G401.6 (cell line): ENCODE results near the gene PPIA.

Source experiments
- FAIRE-seq: peaks from 2 replicates; lab custom pipeline; 2012; peaks lifted over from hg19 to GRCh38; lab: Jason Lieb, UNC

PPIA gene

GRCh38 chr7:44787762-44788161 is 8.7 kb upstream of the PPIA start:
- no peak for FAIRE-seq

- no peak for FAIRE-seq
Measured at GRCh38 chr7:44789990-44790389, 6.5 kb upstream of the PPIA start.

GRCh38 chr7:44791278-44792219 is 4.9 kb upstream of the PPIA start:
- FAIRE-seq, result peak; percentile 37

GRCh38 chr7:44793919-44794318 is 2.6 kb upstream of the PPIA start:
- no peak for FAIRE-seq

- FAIRE-seq, result no peak
Measured at GRCh38 chr7:44794331-44794730, 2.1 kb upstream of the PPIA start.

GRCh38 chr7:44796034-44796503 is 412 bp upstream of the PPIA start:
- no peak for FAIRE-seq

GRCh38 chr7:44797329-44798258 is 1.1 kb downstream of the PPIA start:
- FAIRE-seq, result no peak

GRCh38 chr7:44798649-44799305 is 2.3 kb downstream of the PPIA start:
- FAIRE-seq, result no peak

GRCh38 chr7:44799939-44800338 is 3.5 kb downstream of the PPIA start:
- no peak for FAIRE-seq

- no peak for FAIRE-seq
Measured at GRCh38 chr7:44801890-44802289, 5.4 kb downstream of the PPIA start.

GRCh38 chr7:44802418-44803025 is 6.0 kb downstream of the PPIA start:
- FAIRE-seq, result no peak

GRCh38 chr7:44803828-44804519 is 7.5 kb downstream of the PPIA start:
- FAIRE-seq, result peak; percentile 45

GRCh38 chr7:44805950-44806349 is 9.5 kb downstream of the PPIA start:
- FAIRE-seq, result peak; percentile 55

- FAIRE-seq, result no peak
Measured at GRCh38 chr7:44808914-44809393, 12.5 kb downstream of the PPIA start.

- no peak for FAIRE-seq
Measured at GRCh38 chr7:44811093-44811492, 14.6 kb downstream of the PPIA start.

- FAIRE-seq, result no peak
Measured at GRCh38 chr7:44811571-44811970, 15.1 kb downstream of the PPIA start.

- FAIRE-seq, result no peak
Measured at GRCh38 chr7:44814919-44815318, 18.4 kb downstream of the PPIA start.

- FAIRE-seq, result no peak
Measured at GRCh38 chr7:44819292-44819691, 22.8 kb downstream of the PPIA start.

GRCh38 chr7:44823255-44823781 is 26.8 kb downstream of the PPIA start:
- FAIRE-seq, result no peak

- FAIRE-seq, result no peak
Measured at GRCh38 chr7:44824894-44825526, 28.5 kb downstream of the PPIA start.
